MM.1S (cell line): ENCODE measurements around the gene AADACL4.

Source experiments
- DNase-seq: peaks from one replicate; pipeline ENCODE4 v3.0.0-alpha.2; 2015
- H2AFZ ChIP-seq: fragments of 300-600 bp; sonication (generic); 2 replicates; pipeline ENCODE4 v1.6.0; 2016; ENCODE audit warnings: antibody characterized with exemption, low read length
- H3F3A ChIP-seq: fragments of 300-600 bp; sonication (generic); 2 replicates; pipeline ENCODE4 v1.6.1; 2016; ENCODE audit warnings: mild to moderate bottlenecking, antibody characterized with exemption, low read length, moderate library complexity, mixed read lengths; ENCODE audit not compliant: insufficient read depth
- H3K27ac ChIP-seq: fragments of 300-600 bp; sonication (generic); 2 replicates; pipeline ENCODE4 v1.5.1; 2016; ENCODE audit warnings: mild to moderate bottlenecking, low read length
- H3K27me3 ChIP-seq: fragments of 300-600 bp; sonication (generic); replicated peaks from 2 replicates; pipeline ENCODE4 v1.6.0; 2016; ENCODE audit warnings: low read length; ENCODE audit not compliant: insufficient read depth
- H3K36me3 ChIP-seq: fragments of 300-600 bp; sonication (generic); replicated peaks from 2 replicates; pipeline ENCODE4 v1.6.1; 2016; ENCODE audit warnings: mild to moderate bottlenecking, low read length, mixed read lengths; ENCODE audit not compliant: insufficient read depth
- H3K4me1 ChIP-seq: fragments of 300-600 bp; sonication (generic); 2 replicates; pipeline ENCODE4 v1.6.1; 2016; ENCODE audit warnings: low read length, mixed read lengths
- H3K4me2 ChIP-seq: fragments of 300-600 bp; sonication (generic); 2 replicates; pipeline ENCODE4 v1.6.0; 2016; ENCODE audit warnings: low read depth, low read length
- H3K4me3 ChIP-seq: fragments of 300-600 bp; sonication (generic); 2 replicates; pipeline ENCODE4 v1.5.1; 2016; ENCODE audit warnings: low read length, mixed read lengths
- H3K79me2 ChIP-seq: fragments of 300-600 bp; sonication (generic); 2 replicates; pipeline ENCODE4 v1.6.1; 2016; ENCODE audit warnings: mixed run types, low read length, mixed read lengths
- H3K9ac ChIP-seq: fragments of 300-600 bp; sonication (generic); 2 replicates; pipeline ENCODE4 v1.6.1; 2016; ENCODE audit warnings: low read length, mixed read lengths
- H3K9me2 ChIP-seq: fragments of 300-600 bp; sonication (generic); replicated peaks from 2 replicates; pipeline ENCODE4 v1.6.1; 2016; ENCODE audit warnings: mild to moderate bottlenecking, low read length, mixed read lengths; ENCODE audit not compliant: insufficient read depth
- H3K9me3 ChIP-seq: fragments of 300-600 bp; sonication (generic); replicated peaks from 2 replicates; pipeline ENCODE4 v1.6.1; 2016; ENCODE audit warnings: mild to moderate bottlenecking, low read length, mixed read lengths; ENCODE audit not compliant: insufficient read depth
- H4K20me1 ChIP-seq: fragments of 300-600 bp; sonication (generic); 2 replicates; pipeline ENCODE4 v1.6.1; 2016; ENCODE audit warnings: mild to moderate bottlenecking, low read length, moderate library complexity, mixed read lengths; ENCODE audit not compliant: insufficient read depth
- CTCF ChIP-seq: fragments of 300-600 bp; sonication (generic); IDR thresholded peaks from 2 replicates; pipeline ENCODE4 v1.5.1; 2016; ENCODE audit warnings: antibody characterized with exemption, low read length, mixed read lengths
- EZH2 ChIP-seq: fragments of 300-600 bp; sonication (generic); optimal IDR thresholded peaks from 2 replicates; pipeline ENCODE3; 2017; ENCODE audit warnings: low read depth, mild to moderate bottlenecking, antibody characterized with exemption, low read length, mixed read lengths
- EZH2phosphoT487 ChIP-seq: fragments of 300-600 bp; sonication (generic); IDR thresholded peaks from 2 replicates; pipeline ENCODE4 v1.6.1; 2018; ENCODE audit warnings: antibody characterized with exemption, low read length

Gene AADACL4

DNA sequence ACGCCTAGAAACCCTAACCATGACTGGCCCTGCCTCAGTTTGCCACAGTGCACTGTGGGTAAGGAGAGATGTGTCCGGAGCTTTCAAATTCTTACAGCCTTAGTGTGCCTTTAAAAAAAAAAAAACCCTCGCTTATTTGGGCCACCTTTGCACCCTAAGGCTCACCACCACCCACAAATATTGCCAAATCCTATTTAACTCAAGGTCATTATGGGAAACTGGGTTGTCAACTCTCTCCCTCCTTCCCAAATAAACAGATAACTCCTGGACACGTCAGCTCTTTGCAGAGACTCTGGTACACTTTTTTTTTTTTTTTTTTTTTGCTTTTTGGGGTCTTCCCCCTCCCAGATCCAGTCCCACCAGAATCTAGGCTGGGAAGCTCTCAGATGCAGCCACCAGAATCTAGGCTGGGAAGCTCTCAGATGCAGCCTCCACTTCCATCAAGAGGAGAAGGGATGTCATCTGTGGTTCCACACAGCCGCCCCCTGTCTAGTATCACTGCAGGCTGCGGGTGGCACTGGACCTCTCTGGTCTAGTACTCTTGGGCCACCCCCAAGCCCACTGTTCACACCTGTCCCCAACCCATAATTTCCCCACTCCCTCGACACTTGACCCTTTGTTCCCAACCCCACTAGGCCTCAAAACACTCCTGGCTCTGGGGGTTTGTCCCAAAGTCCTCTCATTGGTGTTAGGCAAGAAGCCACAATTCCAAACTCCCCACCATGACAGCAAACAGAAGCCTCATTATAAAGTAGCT, 29.3 kb upstream of the AADACL4 start:
- Histone ChIP-seq H3K79me2 (no peaks in the 10 kb centered on the region), H3K36me3 (no peaks in the 10 kb centered on the region), H3K27me3 (peaks cover 44% of the 10 kb centered on the region), H3K27ac (no peak overlapping the region), H3K4me3 (no peak overlapping the region), H3K9me2 (no peaks in the 10 kb centered on the region), H3K4me1 (0 out of 2 replicates have a peak, but pooled peaks cover 5% of the 10 kb centered on the region), H2AFZ (no peak overlapping the region), H3F3A (peaks cover 13% of the 10 kb centered on the region; the same call in 1 of the 2 replicates), H4K20me1 (no peaks in the 10 kb centered on the region), H3K9me3 (no peaks in the 10 kb centered on the region), H3K4me2 (no peak overlapping the region), H3K9ac (no peak overlapping the region)
- DNase-seq = no peak
- no peak for TF ChIP-seq EZH2
- no peak for TF ChIP-seq EZH2phosphoT487
- no peak for TF ChIP-seq CTCF

GRCh38 chr1:12615159-12615864, 28.6 kb upstream of the AADACL4 start:
- Histone ChIP-seq H3K4me3 (no peak overlapping the region), H3K4me2 (no peak overlapping the region), H3K9ac (no peak overlapping the region), H3K9me2 (no peaks in the 10 kb centered on the region), H4K20me1 (no peaks in the 10 kb centered on the region), H3K27ac (no peak overlapping the region), H3K36me3 (no peaks in the 10 kb centered on the region), H3F3A (peaks cover 13% of the 10 kb centered on the region; the same call in 1 of the 2 replicates), H2AFZ (no peak overlapping the region), H3K9me3 (no peaks in the 10 kb centered on the region), H3K27me3 (peaks cover 44% of the 10 kb centered on the region), H3K79me2 (no peaks in the 10 kb centered on the region), H3K4me1 (peaks cover 9% of the 10 kb centered on the region)
- TF ChIP-seq EZH2 (no peak), CTCF (no peak), EZH2phosphoT487 (no peak)
- DNase-seq = no peak

GRCh38 chr1:12615865-12616708, 27.8 kb upstream of the AADACL4 start:
- Histone ChIP-seq H3K4me3 (no peak overlapping the region), H3K9me2 (no peaks in the 10 kb centered on the region), H3K79me2 (no peaks in the 10 kb centered on the region), H2AFZ (no peak overlapping the region), H3K4me1 (peaks cover 13% of the 10 kb centered on the region), H3K4me2 (no peak overlapping the region), H3K27me3 (peaks cover 37% of the 10 kb centered on the region), H4K20me1 (no peaks in the 10 kb centered on the region), H3K9me3 (no peaks in the 10 kb centered on the region), H3F3A (peaks cover 13% of the 10 kb centered on the region; the same call in 1 of the 2 replicates), H3K27ac (no peak overlapping the region), H3K9ac (no peak overlapping the region), H3K36me3 (no peaks in the 10 kb centered on the region)
- no peak for DNase-seq
- TF ChIP-seq EZH2phosphoT487 (no peak), EZH2 (no peak), CTCF (no peak)
